HG02884 (cell line): ENCODE data around the gene JPH2.
"Not testable (repeated sequence)": the region's sequence is repeated elsewhere in the genome, so short reads cannot be mapped to it uniquely, and the experiment has no call there.

Experiments used
- ATAC-seq: cut with Tn5 transposase; IDR thresholded peaks from one replicate; pipeline ENCODE4 v1.9.1; 2021; ENCODE audit warnings: mild to moderate bottlenecking, moderate library complexity; ENCODE audit not compliant: unreplicated experiment

The JPH2 gene

GRCh38 chr20:44187054-44187771, at the start of gene JPH2:
Gene JPH2, minus strand, starts transcription at chr20:44187188. Its CDS starts 483 bp downstream, at chr20:44186705.
- ATAC-seq = no peak

- ATAC-seq = no peak
Observed at GRCh38 chr20:44235702-44236101, 48.7 kb upstream of the JPH2 start.

- ATAC-seq = no peak
Observed at GRCh38 chr20:44234566-44235317, 47.8 kb upstream of the JPH2 start.

- no peak for ATAC-seq
Observed at GRCh38 chr20:44233436-44234016, 46.5 kb upstream of the JPH2 start.

DNA sequence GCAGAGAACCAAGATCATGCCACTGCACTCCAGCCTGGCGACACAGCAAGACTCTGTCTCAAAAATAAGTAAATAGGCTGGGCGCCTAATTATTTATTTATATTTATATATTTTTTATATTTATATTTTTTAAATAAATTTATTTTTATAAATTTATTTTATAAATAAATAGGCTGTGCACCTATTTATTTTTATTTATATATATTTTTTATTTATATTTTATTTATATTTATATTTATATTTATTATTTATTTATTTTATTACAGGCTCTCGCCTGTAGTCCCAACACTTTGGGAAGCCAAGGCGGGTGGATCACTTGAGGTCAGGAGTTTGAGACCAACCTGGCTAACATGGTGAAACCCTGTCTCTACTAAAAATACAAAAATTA, 45.5 kb upstream of the JPH2 start:
- not testable (repeated sequence) for ATAC-seq

- no peak for ATAC-seq
Observed at GRCh38 chr20:44231713-44232468, 44.9 kb upstream of the JPH2 start.

DNA sequence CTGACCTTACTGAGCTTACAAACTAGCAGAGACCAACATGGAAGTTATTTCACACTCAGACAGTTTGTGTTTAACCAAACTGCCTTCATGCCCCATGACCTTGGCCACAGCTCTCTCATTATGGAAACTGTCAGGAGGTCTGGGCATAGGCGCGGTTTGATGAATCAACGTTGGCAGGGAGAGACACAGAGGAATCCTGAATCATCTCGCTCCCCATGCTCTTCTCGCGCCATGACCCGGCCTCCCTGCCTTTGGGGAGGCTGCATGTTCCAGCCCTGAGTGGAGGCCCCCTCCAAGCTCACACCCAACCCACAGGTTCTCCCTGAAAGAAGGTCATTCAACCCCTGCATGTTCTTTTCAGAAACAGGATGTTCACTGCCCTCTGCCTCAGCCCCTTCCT, 44.2 kb upstream of the JPH2 start:
- ATAC-seq = no peak

DNA sequence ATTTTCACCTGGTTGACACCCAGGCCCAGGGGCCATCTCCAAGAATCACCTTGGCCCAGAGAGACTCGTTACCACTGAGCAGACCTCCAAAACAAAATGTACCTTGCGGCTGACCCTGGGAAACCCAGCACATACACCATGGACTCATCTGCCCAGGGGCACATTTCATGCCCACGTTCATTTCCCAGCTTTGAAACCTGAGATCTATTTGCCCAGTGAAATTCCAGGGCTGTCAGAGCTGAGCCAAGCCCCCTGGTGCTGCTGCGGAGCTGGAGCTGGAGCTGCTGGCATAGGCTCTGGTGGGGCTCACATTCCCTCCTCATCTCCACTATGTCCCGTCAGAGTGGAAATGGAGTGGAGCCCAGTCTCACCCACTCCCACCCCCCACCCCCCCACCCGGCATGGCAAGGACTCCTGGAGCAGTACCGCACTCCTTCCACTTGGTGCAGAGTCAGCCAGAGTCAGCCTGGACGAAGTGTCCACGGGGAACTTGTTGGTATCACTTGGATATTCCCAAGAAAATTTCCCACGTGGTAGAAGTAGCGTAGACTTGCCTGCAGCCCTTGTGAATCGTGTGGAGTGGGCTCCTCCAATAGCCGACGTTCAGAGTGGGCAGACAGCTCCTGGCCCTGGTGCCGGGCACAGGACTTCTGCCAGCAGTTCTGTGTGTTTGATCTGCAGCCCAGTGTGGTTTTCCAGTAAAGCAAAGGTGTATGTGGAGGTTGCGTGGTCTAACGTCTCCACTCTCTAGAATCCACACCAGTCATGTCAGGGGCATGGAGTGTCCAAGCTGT, 41.7 kb upstream of the JPH2 start:
- no peak for ATAC-seq

GRCh38 chr20:44224637-44225036, 37.6 kb upstream of the JPH2 start:
- no peak for ATAC-seq

DNA sequence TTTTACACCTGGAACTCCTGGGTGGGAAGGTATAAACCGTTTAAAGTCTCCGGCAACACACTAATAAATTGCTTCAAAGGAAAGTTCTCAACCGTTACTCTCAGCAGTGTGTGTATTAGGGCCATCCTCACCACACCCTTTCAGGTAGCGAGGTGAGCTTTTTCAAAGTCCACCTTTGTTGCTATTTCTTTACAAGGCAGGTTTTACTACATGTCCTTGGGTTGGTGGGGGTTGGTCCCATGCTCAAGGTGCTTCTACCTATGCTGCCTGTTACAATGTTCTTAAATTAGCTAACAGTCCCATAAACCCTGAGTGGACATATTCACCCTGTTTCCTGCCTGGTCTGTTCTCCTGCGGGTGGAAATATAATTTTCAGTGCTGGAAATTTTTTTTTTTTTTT, 36.7 kb upstream of the JPH2 start:
- ATAC-seq = no peak

DNA sequence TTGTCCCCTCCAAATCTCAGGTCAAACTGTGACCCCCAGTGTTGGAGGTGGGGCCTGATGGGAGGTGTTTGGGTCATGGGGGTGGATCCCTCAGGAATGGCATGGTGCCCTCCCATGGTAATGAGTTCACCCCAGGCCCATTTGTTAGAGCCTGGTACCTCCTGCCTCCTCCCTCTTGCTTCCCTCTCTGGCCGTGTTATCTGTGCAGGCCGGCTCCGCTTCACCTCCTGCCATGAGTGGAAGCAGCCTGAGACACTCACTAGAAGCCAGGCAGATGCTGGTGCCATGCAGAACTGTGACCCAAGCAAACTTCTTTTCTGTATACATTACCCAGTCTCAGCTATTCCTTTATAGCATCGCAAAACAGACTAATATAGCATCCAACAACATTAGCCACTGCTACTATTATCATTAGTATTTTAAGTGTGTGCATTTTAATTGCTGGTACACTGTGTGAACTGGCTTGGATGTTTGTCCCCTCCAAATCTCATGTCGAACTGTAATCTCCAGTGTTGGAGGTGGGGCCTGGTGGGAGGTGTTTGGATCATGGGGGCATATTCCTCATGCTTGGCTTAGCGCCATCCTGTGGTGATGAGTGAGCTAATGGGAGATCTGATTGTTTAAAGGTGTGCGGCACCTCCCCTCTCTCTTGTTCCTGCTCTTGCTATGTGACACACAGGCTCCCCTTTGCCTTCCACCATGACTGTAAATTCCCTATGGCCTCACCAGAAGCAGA, 35.8 kb upstream of the JPH2 start:
- ATAC-seq = no peak

DNA sequence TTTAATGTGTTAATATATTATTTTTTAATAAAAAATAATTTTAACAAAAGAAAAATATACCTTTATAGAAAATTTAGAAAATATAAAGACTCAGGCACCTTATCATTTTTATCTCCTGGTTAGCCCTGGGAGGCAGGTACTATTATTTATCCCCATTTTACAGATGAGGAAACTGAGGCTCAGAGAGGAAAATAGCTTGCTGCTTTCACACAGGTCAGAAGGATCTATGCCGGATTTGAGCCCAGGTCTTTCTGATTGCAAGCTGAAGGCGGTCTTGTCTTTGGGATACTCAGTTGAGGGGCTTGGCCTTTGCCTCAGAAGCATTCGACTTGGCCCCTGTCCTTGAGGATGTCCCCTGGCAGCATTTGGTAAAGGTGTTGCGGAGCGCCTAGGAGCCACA, 35.0 kb upstream of the JPH2 start:
- ATAC-seq = no peak

DNA sequence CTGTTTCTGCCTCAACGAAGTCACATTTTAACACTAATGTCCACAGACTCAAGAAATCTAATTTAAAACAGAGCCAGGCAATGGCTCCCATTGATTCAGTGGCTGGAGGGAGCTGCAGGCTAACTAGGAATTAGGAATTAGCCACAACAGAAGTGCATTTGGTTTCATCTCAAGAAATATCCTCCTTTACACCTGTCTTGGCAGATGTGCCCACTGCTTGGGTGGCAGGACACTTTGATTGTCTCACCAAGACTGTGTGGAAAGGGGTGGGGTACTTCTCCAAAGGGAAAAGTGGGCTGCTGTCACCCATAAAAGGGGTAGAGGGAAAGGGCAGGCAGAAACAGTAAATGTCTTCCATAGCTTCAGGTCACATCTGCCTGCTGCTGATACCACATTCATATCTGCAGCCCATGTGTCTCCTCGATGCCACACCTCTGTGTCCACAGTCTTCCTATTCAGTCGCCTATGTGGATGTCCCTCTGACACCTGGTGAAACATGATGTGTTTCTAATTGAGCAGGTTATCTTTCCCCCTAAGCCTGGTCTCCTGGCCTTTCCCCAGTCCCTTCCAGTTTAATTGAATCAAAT, 34.5 kb upstream of the JPH2 start:
- no peak for ATAC-seq

- no peak for ATAC-seq
Observed at GRCh38 chr20:44219791-44220190, 32.8 kb upstream of the JPH2 start.

GRCh38 chr20:44219170-44219730, 32.3 kb upstream of the JPH2 start:
- no peak for ATAC-seq

GRCh38 chr20:44218446-44218845, 31.5 kb upstream of the JPH2 start:
- no peak for ATAC-seq

DNA sequence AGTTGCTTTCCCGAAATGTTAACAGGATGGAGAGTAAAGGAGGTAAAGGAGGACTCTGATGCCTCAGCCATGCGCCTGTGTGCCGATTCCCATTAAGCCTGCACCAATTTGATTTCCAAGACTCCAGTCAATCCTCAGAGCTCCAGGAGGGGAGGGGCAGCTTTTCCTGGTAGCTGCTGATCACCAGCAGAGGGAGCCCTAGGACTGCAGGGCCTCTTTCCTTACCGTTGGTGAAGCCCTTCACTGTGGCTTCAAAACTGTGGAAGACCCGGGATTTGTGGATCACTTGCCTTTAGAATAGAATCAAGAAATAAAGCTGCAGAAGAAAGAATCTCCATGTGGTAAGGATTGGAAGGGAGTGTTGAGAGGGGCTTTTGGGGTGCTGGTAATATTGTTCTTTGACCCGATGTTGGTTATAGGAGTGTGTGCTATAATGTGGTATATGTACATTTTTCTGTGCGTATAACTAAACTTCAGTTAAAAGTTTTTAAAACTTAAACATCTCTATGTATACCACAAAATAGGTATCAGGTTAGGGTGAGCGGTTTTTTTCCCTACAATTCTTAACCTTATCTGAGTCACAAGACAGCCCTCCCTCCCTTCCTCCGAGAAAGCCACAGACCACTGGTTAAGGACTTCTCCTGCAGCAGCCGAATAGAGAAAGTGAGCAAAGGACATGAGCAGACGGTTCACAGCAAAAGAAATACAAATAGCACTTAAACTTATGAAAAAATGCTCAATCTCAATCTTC, 30.5 kb upstream of the JPH2 start:
- no peak for ATAC-seq

DNA sequence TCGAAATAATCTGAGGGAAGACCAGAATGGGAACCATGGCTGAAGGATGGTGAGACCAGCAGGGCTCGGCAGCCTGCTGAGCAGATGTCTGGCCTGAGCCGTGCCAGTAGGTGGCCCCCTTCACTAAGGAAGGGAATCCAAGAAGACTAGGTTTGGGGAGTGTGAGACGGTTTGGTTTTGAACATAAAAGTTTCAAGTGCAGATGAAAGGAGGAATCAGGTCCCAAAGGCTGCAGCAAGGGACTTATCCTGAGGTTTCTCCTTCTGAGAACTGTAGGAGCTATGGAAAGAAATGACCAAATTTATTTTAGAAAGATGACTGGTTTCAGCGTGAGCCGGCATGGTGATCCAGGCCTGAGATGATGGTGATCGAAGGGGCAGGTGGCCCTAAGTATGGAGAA, 28.1 kb upstream of the JPH2 start:
- no peak for ATAC-seq

DNA sequence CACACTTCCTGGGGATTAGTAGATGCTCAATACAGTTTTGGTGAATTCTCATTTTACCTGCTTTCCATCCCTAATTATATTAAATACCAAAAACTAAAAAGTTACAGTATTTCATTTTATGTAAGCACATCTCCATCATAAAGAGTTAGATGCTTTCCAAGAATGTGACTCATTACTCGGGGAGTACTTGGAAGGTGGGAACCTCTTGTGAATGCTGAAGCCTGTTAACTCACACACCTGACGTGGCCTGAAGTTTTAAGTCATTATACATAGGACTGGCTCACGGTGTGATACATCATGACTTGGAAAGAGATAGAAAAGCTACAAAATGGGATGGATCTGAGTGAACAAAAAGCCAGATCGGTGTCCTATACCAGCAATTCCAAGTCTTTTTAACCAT, 25.8 kb upstream of the JPH2 start:
- ATAC-seq = no peak
